Activated CD4-positive, CD25-positive, alpha-beta regulatory T cell (primary cell): ENCODE measurements around the gene RMRP.

ENCODE experiments used
- DNase-seq, 4 experiments: peaks; one replicate each; lab custom pipeline; 2025; lab: John Stamatoyannopoulos, UW

RMRP gene

GRCh38 chr9:35686222-35687203 is 28.7 kb upstream of the RMRP start:
- no peak for DNase-seq

GRCh38 chr9:35685506-35685905 is 27.7 kb upstream of the RMRP start:
- DNase-seq = no peak

DNA sequence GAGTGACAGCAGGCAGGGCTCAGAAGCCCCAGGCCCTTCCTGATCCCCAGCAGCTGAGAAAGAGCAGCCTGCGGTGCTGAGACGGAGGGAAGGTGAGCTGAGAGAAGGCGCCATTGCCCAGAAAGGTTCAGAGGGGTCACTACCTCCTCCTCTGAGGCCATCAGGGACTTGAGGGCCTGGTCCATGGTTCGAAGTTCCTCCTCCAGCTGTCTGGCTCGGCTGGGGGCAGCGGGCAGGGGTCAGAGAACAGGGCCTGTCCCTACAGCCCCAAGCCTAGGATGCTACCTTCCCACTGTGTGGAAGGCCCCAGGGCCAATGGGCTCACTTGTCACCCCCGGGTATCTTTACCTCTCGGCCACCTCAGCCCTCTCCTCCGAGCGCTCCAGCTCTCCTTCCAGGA is 27.1 kb upstream of the RMRP start:
- DNase-seq = no peak

DNA sequence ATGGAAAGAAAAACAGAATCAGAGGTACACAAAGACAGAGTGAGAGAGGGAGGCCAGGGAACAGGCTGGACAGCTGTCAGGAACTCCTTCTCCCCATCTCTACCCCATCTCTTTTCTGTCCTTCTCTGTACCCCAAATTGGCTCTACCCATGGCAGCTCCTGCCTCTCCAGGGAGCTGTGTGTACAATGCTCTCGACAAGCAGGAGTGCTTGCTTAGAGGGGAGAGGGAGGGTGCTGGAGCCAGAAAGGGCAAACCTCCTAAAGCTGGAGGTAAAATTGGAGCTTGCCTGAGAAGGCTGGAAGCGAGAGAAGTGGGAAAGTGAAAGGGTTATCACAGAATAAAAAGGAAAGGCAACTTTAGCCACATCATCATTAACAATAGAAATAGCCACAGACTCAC is 25.5 kb upstream of the RMRP start:
- no peak for DNase-seq

GRCh38 chr9:35682520-35683315 is 24.9 kb upstream of the RMRP start:
- DNase-seq = no peak

- DNase-seq = no peak
Observed at GRCh38 chr9:35682051-35682450, 24.2 kb upstream of the RMRP start.

GRCh38 chr9:35681341-35682002 is 23.7 kb upstream of the RMRP start:
- no peak for DNase-seq

GRCh38 chr9:35680331-35681105 is 22.7 kb upstream of the RMRP start:
- DNase-seq = no peak

DNA sequence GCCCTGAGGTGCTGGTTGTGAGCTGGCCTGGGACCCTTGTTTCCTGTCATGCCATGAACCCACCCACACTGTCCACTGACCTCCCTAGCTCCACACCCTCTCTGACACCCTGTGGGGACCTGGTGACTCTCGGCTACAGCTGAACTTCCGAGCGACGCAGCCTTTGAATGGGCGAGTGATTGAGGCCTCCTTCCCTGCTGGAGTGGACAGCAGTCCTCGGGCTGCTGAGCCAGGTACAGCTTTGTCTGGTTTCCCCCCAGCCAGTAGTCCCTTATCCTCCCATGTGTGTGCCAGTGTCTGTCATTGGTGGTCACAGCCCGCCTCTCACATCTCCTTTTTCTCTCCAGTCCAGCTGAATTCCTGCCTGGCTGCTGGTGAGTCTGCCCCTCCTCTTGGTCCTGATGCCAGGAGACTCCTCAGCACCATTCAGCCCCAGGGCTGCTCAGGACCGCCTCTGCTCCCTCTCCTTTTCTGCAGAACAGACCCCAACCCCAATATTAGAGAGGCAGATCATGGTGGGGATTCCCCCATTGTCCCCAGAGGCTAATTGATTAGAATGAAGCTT is 22.0 kb upstream of the RMRP start:
- no peak for DNase-seq

- DNase-seq = no peak
Observed at GRCh38 chr9:35679091-35679490, 21.3 kb upstream of the RMRP start.

DNA sequence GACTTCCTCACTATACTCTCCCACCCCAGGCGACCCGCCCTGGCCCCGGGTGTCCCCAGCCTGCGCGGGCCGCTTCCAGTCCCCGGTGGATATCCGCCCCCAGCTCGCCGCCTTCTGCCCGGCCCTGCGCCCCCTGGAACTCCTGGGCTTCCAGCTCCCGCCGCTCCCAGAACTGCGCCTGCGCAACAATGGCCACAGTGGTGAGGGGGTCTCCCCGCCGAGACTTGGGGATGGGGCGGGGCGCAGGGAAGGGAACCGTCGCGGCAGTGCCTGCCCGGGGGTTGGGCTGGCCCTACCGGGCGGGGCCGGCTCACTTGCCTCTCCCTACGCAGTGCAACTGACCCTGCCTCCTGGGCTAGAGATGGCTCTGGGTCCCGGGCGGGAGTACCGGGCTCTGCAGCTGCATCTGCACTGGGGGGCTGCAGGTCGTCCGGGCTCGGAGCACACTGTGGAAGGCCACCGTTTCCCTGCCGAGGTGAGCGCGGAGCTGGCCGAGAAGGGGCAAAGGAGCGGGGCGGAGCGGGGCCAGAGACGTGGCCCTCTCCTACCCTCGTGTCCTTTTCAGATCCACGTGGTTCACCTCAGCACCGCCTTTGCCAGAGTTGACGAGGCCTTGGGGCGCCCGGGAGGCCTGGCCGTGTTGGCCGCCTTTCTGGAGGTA is 18.0 kb upstream of the RMRP start:
- DNase-seq = no peak

- no peak for DNase-seq
Observed at GRCh38 chr9:35675204-35675603, 17.4 kb upstream of the RMRP start.

- no peak for DNase-seq
Observed at GRCh38 chr9:35674025-35674361, 16.2 kb upstream of the RMRP start.

- DNase-seq = no peak
Observed at GRCh38 chr9:35673132-35674024, 15.6 kb upstream of the RMRP start, which contains the start of gene CA9. CA9 (plus strand) TSS chr9:35673928; CDS start chr9:35673960, 32 bp downstream.

GRCh38 chr9:35669331-35670145 is 11.7 kb upstream of the RMRP start:
- DNase-seq = no peak

GRCh38 chr9:35667939-35668338 is 10.1 kb upstream of the RMRP start:
- no peak for DNase-seq

GRCh38 chr9:35666549-35666948 is 8.7 kb upstream of the RMRP start:
- no peak for DNase-seq

DNA sequence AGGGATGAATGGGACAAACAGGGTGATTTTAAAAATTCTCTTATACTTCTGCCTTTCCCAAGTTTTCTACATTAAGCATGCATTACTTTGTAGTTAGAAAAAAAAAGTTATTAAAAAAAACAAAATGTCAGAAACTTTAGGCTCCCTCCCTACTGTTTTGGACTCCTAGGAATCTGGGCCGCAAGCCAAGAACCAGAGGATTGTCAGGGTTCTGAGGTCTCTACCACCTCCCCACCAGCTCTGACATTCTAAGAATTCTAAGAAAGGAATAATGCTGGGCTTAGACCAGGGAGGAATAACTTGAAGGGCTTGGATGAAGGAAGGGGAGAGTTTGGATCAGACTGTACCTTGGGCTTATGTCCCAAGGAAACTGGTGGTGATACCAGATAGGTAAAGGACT is 8.2 kb upstream of the RMRP start:
- no peak for DNase-seq

GRCh38 chr9:35665471-35665818 is 7.6 kb upstream of the RMRP start:
- DNase-seq = no peak
